ENCODE results near the gene SGMS1. TPM values are rescaled to one million over a fixed set of nuclear protein-coding genes. Genes with fewer than 3 reads are reported as not detected.

The SGMS1 gene
- total RNA-seq, 1 donor from 2014 or later, result 14.2 TPM

DNA sequence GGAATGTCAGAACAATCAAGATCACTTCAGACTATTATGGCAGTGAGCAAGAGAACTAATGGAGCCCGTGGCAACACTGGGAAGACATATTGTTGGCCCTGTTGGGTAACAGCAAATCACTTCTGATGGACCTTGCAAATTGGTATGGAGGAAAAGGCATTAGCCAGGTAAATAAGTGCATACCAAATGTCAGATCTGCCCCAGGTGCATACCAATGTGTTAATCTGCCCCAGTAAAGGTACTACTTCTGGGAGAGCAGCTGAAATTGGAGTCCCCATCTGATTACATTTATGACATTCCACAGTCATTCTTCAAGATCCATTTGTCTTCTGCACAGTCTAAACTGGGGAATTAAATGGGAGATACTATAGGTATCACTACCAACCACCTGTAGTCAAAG, 3.7 kb upstream of the SGMS1 start:
- H3K36me3 Mint-ChIP-seq (ENCODE audit: low read depth), result no peaks in the 10 kb centered on the region
- intact Hi-C loops (cut with micrococcal nuclease), result loop anchor here (10.0 kb wide), 1 partner anchor 1067 kb away; the partner anchor contains the start of gene CSTF2T
- H3K4me1 Mint-ChIP-seq, result peaks cover 23% of the 10 kb centered on the region
- DNase-seq, result no peak
- no peaks in the 10 kb centered on the region for H3K9me3 Mint-ChIP-seq
- no peak overlapping the region for H3K27ac Mint-ChIP-seq
- H3K27me3 Mint-ChIP-seq, result peaks cover 11% of the 10 kb centered on the region
- no peak overlapping the region for H3K4me3 Mint-ChIP-seq

DNA sequence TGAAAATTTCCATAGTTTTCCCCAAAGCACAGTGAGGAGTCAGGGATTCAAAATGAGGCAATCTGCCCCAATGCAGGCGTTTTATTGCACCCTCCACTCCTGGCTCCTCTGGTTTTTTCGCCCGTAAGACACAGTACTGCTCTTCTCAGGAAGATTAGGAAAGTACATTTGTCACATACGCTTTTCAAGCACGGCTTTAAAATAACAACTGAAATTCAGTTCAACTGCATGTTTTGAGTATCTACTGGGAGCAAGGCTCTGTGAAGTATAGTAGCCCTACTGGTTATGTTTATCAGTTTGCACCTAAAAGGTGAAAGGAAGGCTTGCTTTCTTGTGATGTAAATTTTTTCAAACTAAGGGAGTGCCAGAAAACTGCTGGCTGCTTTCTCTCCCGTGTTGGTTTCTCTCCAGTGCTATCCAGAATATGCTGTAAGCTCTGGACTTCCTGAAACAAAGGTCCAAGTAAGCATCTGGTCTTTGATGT, 1.9 kb upstream of the SGMS1 start:
- H3K27ac Mint-ChIP-seq, result peak overlapping the region; percentile 92
- peaks cover 3% of the 10 kb centered on the region for H3K27me3 Mint-ChIP-seq
- DNase-seq, result no peak
- intact Hi-C loops (cut with micrococcal nuclease), result loop anchor here (1.0 to 10.0 kb wide), 3 partner anchors 11 to 1069 kb away; partner anchors contain the start of gene CSTF2T
- H3K36me3 Mint-ChIP-seq (ENCODE audit: low read depth), result no peaks in the 10 kb centered on the region
- no peaks in the 10 kb centered on the region for H3K9me3 Mint-ChIP-seq
- peaks cover 33% of the 10 kb centered on the region for H3K4me1 Mint-ChIP-seq
- peak overlapping the region; percentile 90 for H3K4me3 Mint-ChIP-seq

GRCh38 chr10:50624866-50625501, 1.2 kb upstream of the SGMS1 start:
- Mint-ChIP-seq H3K4me3 (peak overlapping the region; percentile 90), H3K27me3 (peaks cover 3% of the 10 kb centered on the region), H3K36me3 (ENCODE audit: low read depth) (no peaks in the 10 kb centered on the region), H3K9me3 (no peaks in the 10 kb centered on the region), H3K27ac (peak overlapping the region; percentile 92), H3K4me1 (peaks cover 35% of the 10 kb centered on the region)
- DNase-seq, result peak; percentile 86
- intact Hi-C loops (cut with micrococcal nuclease), result loop anchor here (1.0 to 10.0 kb wide), 6 partner anchors 11 to 1443 kb away; partner anchors contain the start of gene CSTF2T

- H3K27ac Mint-ChIP-seq, result peak overlapping the region; percentile 97
- intact Hi-C loops (cut with micrococcal nuclease), result loop anchor here (1.0 to 10.0 kb wide), 5 partner anchors 192 to 1442 kb away; partner anchors contain the start of gene CSTF2T
- peak; percentile 99 for DNase-seq
- no peaks in the 10 kb centered on the region for H3K36me3 Mint-ChIP-seq (ENCODE audit: low read depth)
- no peaks in the 10 kb centered on the region for H3K9me3 Mint-ChIP-seq
- peaks cover 2% of the 10 kb centered on the region for H3K27me3 Mint-ChIP-seq
- H3K4me1 Mint-ChIP-seq, result peaks cover 35% of the 10 kb centered on the region
- peak overlapping the region; percentile 92 for H3K4me3 Mint-ChIP-seq
Observed at GRCh38 chr10:50624413-50624865, 683 bp upstream of the SGMS1 start.

GRCh38 chr10:50622706-50623662, 772 bp downstream of the SGMS1 start:
- Mint-ChIP-seq H3K9me3 (no peaks in the 10 kb centered on the region), H3K4me1 (peaks cover 43% of the 10 kb centered on the region), H3K4me3 (peak overlapping the region; percentile 92), H3K36me3 (ENCODE audit: low read depth) (no peaks in the 10 kb centered on the region), H3K27me3 (peaks cover 2% of the 10 kb centered on the region), H3K27ac (peak overlapping the region; percentile 97)
- peak; percentile 84 for DNase-seq
- intact Hi-C loops (cut with micrococcal nuclease), result loop anchor here (1.0 to 10.0 kb wide), 6 partner anchors 48 to 1441 kb away; partner anchors contain the start of gene CSTF2T

DNA sequence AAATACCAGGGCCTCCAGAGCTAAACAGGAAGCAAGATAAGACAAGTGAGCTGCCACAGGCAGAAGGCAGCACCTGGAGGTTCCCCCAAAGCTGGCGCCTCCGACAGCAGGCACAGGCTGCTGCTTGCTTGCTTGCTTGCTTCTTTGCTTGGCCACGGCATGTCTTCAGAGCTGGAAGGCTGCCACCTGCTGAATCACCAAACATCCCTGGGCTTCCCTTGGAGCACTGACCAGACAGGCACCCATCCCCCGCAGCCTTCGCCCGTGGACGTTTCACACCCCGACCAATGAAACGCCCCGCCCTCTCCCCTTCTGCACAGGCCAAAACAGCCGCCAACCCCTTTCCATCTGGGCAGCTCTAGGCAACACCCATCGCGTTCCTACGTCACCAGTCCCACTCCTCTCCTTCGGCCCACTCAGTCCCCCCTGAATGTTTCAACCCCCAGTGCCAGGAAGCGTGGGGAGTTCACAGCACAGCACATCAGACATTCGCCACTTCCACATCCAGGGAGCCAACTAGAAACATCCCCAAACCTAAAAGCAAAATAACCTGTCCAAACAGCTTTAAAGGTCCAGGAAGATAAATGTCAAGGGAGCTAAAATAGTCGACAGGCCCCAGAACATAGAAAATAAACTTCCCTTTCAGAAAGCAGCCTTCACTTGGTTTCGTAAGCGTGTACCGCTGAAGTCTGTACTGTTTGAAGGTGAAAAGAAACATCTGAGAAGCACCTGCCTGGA, 1.6 kb downstream of the SGMS1 start:
- Mint-ChIP-seq H3K27me3 (peaks cover 2% of the 10 kb centered on the region), H3K9me3 (no peaks in the 10 kb centered on the region), H3K36me3 (ENCODE audit: low read depth) (no peaks in the 10 kb centered on the region), H3K27ac (peak overlapping the region; percentile 85), H3K4me1 (peaks cover 43% of the 10 kb centered on the region), H3K4me3 (peak overlapping the region; percentile 92)
- intact Hi-C loops (cut with micrococcal nuclease), result loop anchor here (1.0 to 10.0 kb wide), 7 partner anchors 9 to 1440 kb away; partner anchors contain the start of gene CSTF2T
- DNase-seq, result peak; percentile 85

DNA sequence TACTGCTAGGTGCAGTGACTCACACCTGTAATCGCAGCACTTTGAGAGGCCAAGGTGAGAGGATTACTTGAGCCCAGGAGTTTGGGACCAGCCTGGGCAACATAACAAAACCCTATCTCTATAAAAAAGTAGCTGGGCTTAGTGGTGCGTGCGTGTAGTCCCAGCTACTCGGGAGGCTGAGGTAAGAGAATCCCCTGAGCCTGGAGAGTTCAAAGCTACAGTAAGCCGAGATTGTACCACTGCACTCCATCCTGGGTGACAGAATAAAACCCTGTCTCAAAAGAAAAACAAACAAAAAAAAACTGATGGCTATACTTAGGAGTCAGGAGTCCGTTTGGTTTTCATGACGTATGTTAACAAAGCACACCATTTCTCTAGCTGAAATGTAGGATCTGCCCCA, 2.9 kb downstream of the SGMS1 start:
- no peak for DNase-seq
- Mint-ChIP-seq H3K36me3 (ENCODE audit: low read depth) (no peaks in the 10 kb centered on the region), H3K27ac (no peak overlapping the region), H3K9me3 (no peaks in the 10 kb centered on the region), H3K4me3 (no peak overlapping the region), H3K27me3 (no peaks in the 10 kb centered on the region), H3K4me1 (peaks cover 43% of the 10 kb centered on the region)
- intact Hi-C loops (cut with micrococcal nuclease), result loop anchor here (1.0 to 10.0 kb wide), 3 partner anchors 8 to 1439 kb away; partner anchors contain the start of gene CSTF2T

DNA sequence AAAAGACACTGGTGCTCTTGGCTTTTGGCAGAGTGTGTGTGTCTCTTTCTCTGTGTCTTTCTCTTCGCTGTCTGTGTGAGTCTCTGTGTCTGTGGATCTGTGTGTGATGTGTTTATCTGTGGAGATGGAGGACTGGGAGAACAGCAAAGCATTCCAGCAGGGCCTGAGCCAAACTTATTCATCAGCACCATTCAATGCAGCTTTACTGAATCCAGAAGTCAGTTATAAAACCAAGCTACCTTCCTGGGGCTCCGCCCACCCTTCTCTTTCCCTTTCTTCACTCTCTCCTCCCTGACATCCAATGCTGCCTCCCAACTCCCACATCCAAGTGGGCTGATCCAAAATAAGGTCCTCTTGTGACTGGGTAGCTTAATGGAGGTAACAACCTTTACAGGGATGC, 3.9 kb downstream of the SGMS1 start:
- H3K4me3 Mint-ChIP-seq, result no peak overlapping the region
- no peaks in the 10 kb centered on the region for H3K36me3 Mint-ChIP-seq (ENCODE audit: low read depth)
- no peaks in the 10 kb centered on the region for H3K27me3 Mint-ChIP-seq
- DNase-seq, result no peak
- peaks cover 36% of the 10 kb centered on the region for H3K4me1 Mint-ChIP-seq
- intact Hi-C loops (cut with micrococcal nuclease), result loop anchor here (5.0 to 10.0 kb wide), 2 partner anchors 1075 to 1438 kb away; partner anchors contain the start of gene CSTF2T
- no peak overlapping the region for H3K27ac Mint-ChIP-seq
- no peaks in the 10 kb centered on the region for H3K9me3 Mint-ChIP-seq

DNA sequence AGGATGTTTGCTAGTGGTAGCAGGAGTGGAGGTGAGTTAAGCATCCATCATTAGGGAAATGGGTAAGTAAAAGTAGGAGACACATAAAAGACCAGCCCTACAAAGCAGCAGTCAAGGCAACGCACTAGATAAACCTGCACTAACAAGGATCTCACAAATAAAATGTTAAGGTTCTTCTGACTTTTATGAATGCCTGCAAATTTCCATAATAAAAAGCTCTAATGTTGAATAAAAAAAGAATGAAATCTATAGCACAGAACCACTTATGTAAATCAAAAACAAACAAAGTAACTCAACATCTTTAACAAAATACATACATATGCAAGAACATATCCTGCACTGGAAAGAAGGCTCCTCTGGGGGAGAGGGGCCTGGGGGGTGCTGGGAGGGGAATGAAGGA, 4.6 kb downstream of the SGMS1 start:
- DNase-seq, result no peak
- Mint-ChIP-seq H3K27me3 (no peaks in the 10 kb centered on the region), H3K4me1 (peaks cover 34% of the 10 kb centered on the region), H3K36me3 (ENCODE audit: low read depth) (no peaks in the 10 kb centered on the region), H3K27ac (no peak overlapping the region), H3K9me3 (no peaks in the 10 kb centered on the region), H3K4me3 (no peak overlapping the region)
- intact Hi-C loops (cut with micrococcal nuclease), result no loop called here

GRCh38 chr10:50618624-50619023, 5.1 kb downstream of the SGMS1 start:
- Mint-ChIP-seq H3K9me3 (no peaks in the 10 kb centered on the region), H3K27me3 (no peaks in the 10 kb centered on the region), H3K36me3 (ENCODE audit: low read depth) (no peaks in the 10 kb centered on the region), H3K4me3 (no peak overlapping the region), H3K4me1 (peaks cover 34% of the 10 kb centered on the region), H3K27ac (no peak overlapping the region)
- intact Hi-C loops (cut with micrococcal nuclease), result no loop called here
- no peak for DNase-seq

DNA sequence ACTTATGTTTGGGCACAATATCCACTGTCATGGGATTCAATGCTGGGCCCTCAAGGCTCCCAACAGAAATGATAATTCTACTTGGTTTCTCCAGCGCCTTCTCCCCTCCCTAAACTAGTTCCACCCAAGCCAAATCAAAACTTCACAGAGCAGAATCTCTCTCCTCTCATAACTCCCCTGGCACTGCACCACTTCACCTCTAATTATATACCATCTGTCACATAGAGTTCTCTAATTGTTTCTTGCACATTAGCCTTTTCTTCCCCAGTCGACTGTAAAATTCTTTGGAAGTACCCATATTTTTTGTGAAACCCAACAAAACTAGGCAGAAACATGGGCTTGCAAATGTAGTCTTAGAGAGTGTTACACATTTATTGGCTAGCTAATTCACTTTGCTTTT, 8.1 kb downstream of the SGMS1 start:
- no peaks in the 10 kb centered on the region for H3K9me3 Mint-ChIP-seq
- intact Hi-C loops (cut with micrococcal nuclease), result no loop called here
- H3K27me3 Mint-ChIP-seq, result no peaks in the 10 kb centered on the region
- peaks cover 31% of the 10 kb centered on the region for H3K4me1 Mint-ChIP-seq
- no peak overlapping the region for H3K27ac Mint-ChIP-seq
- H3K4me3 Mint-ChIP-seq, result no peak overlapping the region
- H3K36me3 Mint-ChIP-seq (ENCODE audit: low read depth), result no peaks in the 10 kb centered on the region
- no peak for DNase-seq

DNA sequence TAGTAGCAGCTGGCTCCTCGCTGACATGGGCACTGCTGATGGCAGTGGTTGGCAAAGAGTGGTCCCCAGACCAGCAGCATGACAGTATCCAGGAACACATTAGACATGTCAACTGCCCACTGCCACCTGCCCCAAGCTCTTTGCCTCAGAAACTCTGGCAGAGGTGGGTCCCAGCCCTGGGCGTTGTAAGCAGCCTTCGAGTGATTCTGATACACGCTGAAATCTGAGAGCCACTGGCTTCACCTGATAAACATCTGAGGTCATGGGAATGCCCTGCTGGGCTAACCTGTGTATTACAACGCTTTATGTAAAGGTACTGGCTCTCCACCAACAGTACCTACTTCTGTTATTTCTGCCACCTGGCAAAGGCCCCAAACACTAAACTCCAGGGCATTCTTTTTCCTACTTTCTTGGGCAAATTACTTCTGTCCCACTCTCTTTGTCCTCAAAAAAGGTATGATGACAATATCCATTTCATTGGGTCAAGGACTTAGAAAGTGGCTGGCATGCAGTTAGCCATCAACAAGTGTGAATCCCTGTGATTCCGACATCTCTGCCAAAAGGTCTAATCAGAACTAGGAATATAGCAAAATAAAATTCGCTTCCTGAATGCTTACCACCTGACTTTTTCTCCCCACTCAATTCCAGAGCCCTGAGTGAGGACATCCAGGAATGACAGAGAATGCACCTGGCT, 9.2 kb downstream of the SGMS1 start:
- H3K9me3 Mint-ChIP-seq, result no peaks in the 10 kb centered on the region
- H3K27me3 Mint-ChIP-seq, result no peaks in the 10 kb centered on the region
- peak; percentile 66 for DNase-seq
- intact Hi-C loops (cut with micrococcal nuclease), result no loop called here
- no peaks in the 10 kb centered on the region for H3K36me3 Mint-ChIP-seq (ENCODE audit: low read depth)
- no peak overlapping the region for H3K4me3 Mint-ChIP-seq
- H3K4me1 Mint-ChIP-seq, result peaks cover 26% of the 10 kb centered on the region
- no peak overlapping the region for H3K27ac Mint-ChIP-seq

Data from activated CD4-positive, alpha-beta T cell treated with anti-CD3 and anti-CD28 coated beads, Interleukin-2, amount 10 ng/mL, durations not matched to agents 24 days and 14 days (primary cell).